ENCODE data around the gene HS3ST6. TPM values are rescaled to one million over a fixed set of nuclear protein-coding genes. Genes with fewer than 3 reads are reported as not detected.
A peak's percentile ranks its signal among the peaks of the same experiment; 100 is the strongest.

The HS3ST6 gene
- polyA plus RNA-seq, 1 of the 3 experiments (the other 2 are of a cell fraction): 0.03 TPM

DNA sequence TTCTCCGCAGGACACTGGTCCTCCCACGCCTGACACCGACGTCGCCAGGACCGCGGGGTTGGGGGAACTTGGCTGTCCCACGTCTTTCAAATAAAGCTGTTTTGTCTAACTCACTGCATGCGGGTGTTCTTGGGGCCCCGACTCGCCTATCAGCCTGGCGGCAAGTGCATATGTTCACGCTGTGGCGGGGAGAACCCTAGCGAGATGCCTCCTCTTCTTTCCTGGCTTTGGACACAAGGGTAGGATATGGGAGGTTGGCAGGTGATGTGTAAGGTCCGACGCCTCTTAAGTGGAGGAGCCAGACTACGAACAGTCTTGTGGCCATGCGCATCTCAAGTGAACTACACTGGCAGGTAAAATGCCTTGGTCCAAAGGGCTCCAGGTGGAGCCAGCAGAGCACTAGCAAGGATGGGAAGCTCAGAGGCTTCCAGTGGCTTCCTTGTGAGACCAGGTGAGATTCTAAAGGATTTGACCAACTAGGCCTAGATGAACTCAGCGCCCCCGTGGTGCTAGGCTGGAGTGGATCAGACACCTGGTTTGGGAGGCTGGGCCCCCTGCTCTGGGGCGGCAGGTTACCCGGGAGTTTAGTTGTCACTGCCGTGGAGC is 47.3 kb upstream of the HS3ST6 start:
- H3K36me3 ChIP-seq (replicated peaks in 1 of 2; ENCODE audit: control insufficient read depth in 1 of 2, insufficient read depth in 2 of 2, low read length in 1 of 2): peaks cover 19 to 24% of the 10 kb centered on the region in 2 experiments
- 15% methylated on average over 20 of the region's 24 CpGs for WGBS (ENCODE audit: low lambda C conversion rate)
- POLR2A ChIA-PET: interaction anchor here (0.6 to 2.0 kb wide), 27 partner anchors 10 to 545 kb away, joined by 3 to 17 read pairs (median 5); partner anchors contain the start of genes GFER, MSRB1, NOXO1 and NUBP2
- CTCF ChIA-PET: interaction anchor here (0.9 to 2.8 kb wide), 6 partner anchors 9 to 188 kb away, joined by 3 to 12 read pairs (median 4); no protein-coding TSS in a partner anchor
- peak overlapping the region; percentile 92 for H3K9ac ChIP-seq
- no peak overlapping the region for H2AFZ ChIP-seq (ENCODE audit: low read depth)
- no peak for TF ChIP-seq YY1 (IDR thresholded peaks at IDR 0.05; ENCODE audit: low read depth)
- peak; percentile 7 for TF ChIP-seq CHD2 (IDR thresholded peaks at IDR 0.05; ENCODE audit: low read length, partially characterized antibody)
- no peak for TF ChIP-seq EZH2phosphoT487 (IDR thresholded peaks at IDR 0.05; ENCODE audit: borderline replicate concordance, low read depth)
- H3K27ac ChIP-seq (ENCODE audit: low read depth in 2 of 2, low read length in 1 of 2): peak overlapping the region; percentile 76 to 90; a peak in 3 of 4 replicates
- H3K9me3 ChIP-seq: no peaks in the 10 kb centered on the region
- peaks cover 33% of the 10 kb centered on the region for H3F3A ChIP-seq (replicated peaks; ENCODE audit: insufficient read depth)
- peak overlapping the region; percentile 86 to 98 for H3K4me3 ChIP-seq (ENCODE audit: low read depth in 2 of 2, low read length in 1 of 2)
- H3K9me2 ChIP-seq: no peaks in the 10 kb centered on the region
- H3K4me2 ChIP-seq: peak overlapping the region; percentile 98
- peaks cover 61% of the 10 kb centered on the region for H3K79me2 ChIP-seq (ENCODE audit: insufficient read depth)
- peaks cover 37% of the 10 kb centered on the region for H4K20me1 ChIP-seq (ENCODE audit: insufficient read depth)
- H3K4me1 ChIP-seq (ENCODE audit: control insufficient read depth in 1 of 2, insufficient read depth in 2 of 2, low read depth in 1 of 2, low read length in 1 of 2): peaks cover 0 to 38% of the 10 kb centered on the region in 2 experiments; a peak in 1 of 4 replicates
- H3K27me3 ChIP-seq (ENCODE audit: insufficient read depth): no peaks in the 10 kb centered on the region
- DNase-seq: no peak

DNA sequence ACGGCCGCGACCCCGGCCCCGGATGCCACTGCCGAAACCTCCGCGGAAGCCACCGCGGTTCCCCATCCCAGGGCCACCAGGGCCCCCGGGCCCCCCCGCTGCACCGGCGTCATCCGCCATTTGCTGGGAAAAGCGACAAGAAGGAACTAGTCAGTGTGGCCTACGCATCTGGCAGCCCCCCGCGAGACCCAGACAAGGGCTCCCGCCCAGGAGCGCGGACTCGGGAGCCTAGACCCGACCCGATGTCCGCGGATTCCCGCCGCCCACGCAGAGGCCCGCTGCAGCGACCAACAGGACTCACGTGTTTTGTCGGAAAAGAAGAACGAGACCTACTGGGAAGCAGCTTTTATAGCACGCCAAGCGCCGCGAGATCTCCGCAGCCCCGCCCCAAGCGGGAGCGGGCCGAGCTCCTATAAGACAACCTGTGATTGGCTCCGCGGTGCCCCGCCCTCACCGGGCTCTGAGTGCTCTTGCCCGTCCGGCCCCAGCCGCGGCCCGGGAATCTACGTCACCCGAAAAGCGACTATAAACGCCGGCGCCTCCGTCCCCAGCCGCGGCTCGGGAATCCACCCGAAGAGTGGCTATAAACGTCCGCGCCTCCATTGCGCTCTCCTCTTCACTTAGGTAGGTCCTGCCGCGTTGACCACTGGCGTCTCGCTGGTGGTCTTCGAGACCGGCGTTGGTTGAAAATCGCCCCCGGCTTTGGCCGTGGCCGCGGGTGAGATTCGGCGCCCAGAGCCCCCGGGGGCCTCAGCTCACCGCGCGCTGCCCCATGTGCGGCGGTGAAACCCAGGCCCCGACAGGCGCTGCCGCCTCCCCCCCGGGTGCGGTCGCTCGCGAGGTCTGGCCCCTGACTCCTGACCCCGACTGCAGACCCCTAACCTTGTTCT is 46.5 kb upstream of the HS3ST6 start, which contains the start of gene RPS2:
Gene RPS2 (minus strand): TSS at position 321 of the 890 bp plus-strand sequence. CDS start 201 bp downstream, at position 120.
- no peaks in the 10 kb centered on the region for H3K9me3 ChIP-seq
- peaks cover 0 to 41% of the 10 kb centered on the region in 2 experiments; a peak in 1 of 4 replicates for H3K4me1 ChIP-seq (ENCODE audit: control insufficient read depth in 1 of 2, insufficient read depth in 2 of 2, low read depth in 1 of 2, low read length in 1 of 2)
- peak within 1 kb of the TSS; percentile 92 for H3K9ac ChIP-seq
- H3K79me2 ChIP-seq (ENCODE audit: insufficient read depth): peaks cover 68% of the 10 kb centered on the region
- under 1% methylated on average over 24 of the region's 97 CpGs for WGBS (ENCODE audit: low lambda C conversion rate)
- H4K20me1 ChIP-seq (ENCODE audit: insufficient read depth): peaks cover 38% of the 10 kb centered on the region
- H3K27ac ChIP-seq (ENCODE audit: low read depth in 2 of 2, low read length in 1 of 2): peak within 1 kb of the TSS; percentile 76 to 90
- H2AFZ ChIP-seq (ENCODE audit: low read depth): no peak within 1 kb of the TSS; the same call in 1 of the 2 replicates
- no peaks in the 10 kb centered on the region for H3K9me2 ChIP-seq
- POLR2A ChIA-PET: interaction anchor here (0.6 to 2.0 kb wide), 36 partner anchors 10 to 544 kb away, joined by 3 to 17 read pairs (median 4); partner anchors contain the start of genes ECI1, FAHD1, GFER and HAGH
- peak within 1 kb of the TSS; percentile 86 to 98 for H3K4me3 ChIP-seq (ENCODE audit: low read depth in 2 of 2, low read length in 1 of 2)
- peaks cover 19 to 24% of the 10 kb centered on the region in 2 experiments for H3K36me3 ChIP-seq (replicated peaks in 1 of 2; ENCODE audit: control insufficient read depth in 1 of 2, insufficient read depth in 2 of 2, low read length in 1 of 2)
- no peaks in the 10 kb centered on the region for H3K27me3 ChIP-seq (ENCODE audit: insufficient read depth)
- DNase-seq: peak; percentile 100
- CTCF ChIA-PET: interaction anchor here (0.6 to 2.8 kb wide), 7 partner anchors 10 to 176 kb away, joined by 3 to 12 read pairs (median 4); no protein-coding TSS in a partner anchor
- peak within 1 kb of the TSS; percentile 98 for H3K4me2 ChIP-seq
- peaks cover 36% of the 10 kb centered on the region for H3F3A ChIP-seq (replicated peaks; ENCODE audit: insufficient read depth)
- TF ChIP-seq, protein P1, sequence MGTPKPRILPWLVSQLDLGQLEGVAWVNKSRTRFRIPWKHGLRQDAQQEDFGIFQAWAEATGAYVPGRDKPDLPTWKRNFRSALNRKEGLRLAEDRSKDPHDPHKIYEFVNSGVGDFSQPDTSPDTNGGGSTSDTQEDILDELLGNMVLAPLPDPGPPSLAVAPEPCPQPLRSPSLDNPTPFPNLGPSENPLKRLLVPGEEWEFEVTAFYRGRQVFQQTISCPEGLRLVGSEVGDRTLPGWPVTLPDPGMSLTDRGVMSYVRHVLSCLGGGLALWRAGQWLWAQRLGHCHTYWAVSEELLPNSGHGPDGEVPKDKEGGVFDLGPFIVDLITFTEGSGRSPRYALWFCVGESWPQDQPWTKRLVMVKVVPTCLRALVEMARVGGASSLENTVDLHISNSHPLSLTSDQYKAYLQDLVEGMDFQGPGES (IDR thresholded peaks at IDR 0.05; ENCODE audit: low read depth, low read length): peak; percentile 48; the same call in 1 of the 2 replicates
- peak; percentile 55 for TF ChIP-seq ELF1 (IDR thresholded peaks at IDR 0.05)
- TF ChIP-seq, protein P2, sequence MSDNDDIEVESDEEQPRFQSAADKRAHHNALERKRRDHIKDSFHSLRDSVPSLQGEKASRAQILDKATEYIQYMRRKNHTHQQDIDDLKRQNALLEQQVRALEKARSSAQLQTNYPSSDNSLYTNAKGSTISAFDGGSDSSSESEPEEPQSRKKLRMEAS (IDR thresholded peaks at IDR 0.05; ENCODE audit: low read depth): peak; percentile 98
- no peak for TF ChIP-seq RFX5 (IDR thresholded peaks at IDR 0.05; ENCODE audit: low read length)
- peak; percentile 99 for TF ChIP-seq TAF1 (IDR thresholded peaks at IDR 0.05; ENCODE audit: borderline replicate concordance, low read depth, low read length)
- peak; percentile 77 for TF ChIP-seq YY1 (IDR thresholded peaks at IDR 0.05; ENCODE audit: low read depth)
- TF ChIP-seq RCOR1 (IDR thresholded peaks at IDR 0.05; ENCODE audit: low read length): no peak
- no peak for TF ChIP-seq RAD21 (IDR thresholded peaks at IDR 0.05; ENCODE audit: low read length)
- 0 out of 2 replicates have a peak, but pooled peaks have one; percentile 6 for TF ChIP-seq TEAD4 (IDR thresholded peaks at IDR 0.05; ENCODE audit: borderline replicate concordance, insufficient read depth)
- TF ChIP-seq, protein P3, sequence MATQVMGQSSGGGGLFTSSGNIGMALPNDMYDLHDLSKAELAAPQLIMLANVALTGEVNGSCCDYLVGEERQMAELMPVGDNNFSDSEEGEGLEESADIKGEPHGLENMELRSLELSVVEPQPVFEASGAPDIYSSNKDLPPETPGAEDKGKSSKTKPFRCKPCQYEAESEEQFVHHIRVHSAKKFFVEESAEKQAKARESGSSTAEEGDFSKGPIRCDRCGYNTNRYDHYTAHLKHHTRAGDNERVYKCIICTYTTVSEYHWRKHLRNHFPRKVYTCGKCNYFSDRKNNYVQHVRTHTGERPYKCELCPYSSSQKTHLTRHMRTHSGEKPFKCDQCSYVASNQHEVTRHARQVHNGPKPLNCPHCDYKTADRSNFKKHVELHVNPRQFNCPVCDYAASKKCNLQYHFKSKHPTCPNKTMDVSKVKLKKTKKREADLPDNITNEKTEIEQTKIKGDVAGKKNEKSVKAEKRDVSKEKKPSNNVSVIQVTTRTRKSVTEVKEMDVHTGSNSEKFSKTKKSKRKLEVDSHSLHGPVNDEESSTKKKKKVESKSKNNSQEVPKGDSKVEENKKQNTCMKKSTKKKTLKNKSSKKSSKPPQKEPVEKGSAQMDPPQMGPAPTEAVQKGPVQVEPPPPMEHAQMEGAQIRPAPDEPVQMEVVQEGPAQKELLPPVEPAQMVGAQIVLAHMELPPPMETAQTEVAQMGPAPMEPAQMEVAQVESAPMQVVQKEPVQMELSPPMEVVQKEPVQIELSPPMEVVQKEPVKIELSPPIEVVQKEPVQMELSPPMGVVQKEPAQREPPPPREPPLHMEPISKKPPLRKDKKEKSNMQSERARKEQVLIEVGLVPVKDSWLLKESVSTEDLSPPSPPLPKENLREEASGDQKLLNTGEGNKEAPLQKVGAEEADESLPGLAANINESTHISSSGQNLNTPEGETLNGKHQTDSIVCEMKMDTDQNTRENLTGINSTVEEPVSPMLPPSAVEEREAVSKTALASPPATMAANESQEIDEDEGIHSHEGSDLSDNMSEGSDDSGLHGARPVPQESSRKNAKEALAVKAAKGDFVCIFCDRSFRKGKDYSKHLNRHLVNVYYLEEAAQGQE (IDR thresholded peaks at IDR 0.05; ENCODE audit: low read depth, low read length): peak; percentile 79
- TF ChIP-seq POLR2AphosphoS5 (IDR thresholded peaks at IDR 0.05; ENCODE audit: low read depth, low read length): peak; percentile 100
- peak; percentile 68 for TF ChIP-seq GABPA (IDR thresholded peaks at IDR 0.05; ENCODE audit: low read depth)
- TF ChIP-seq NRF1 (IDR thresholded peaks at IDR 0.05; ENCODE audit: low read depth, low read length): no peak
- TF ChIP-seq GATA2 (CRISPR knock-in tag; IDR thresholded peaks at IDR 0.05): no peak
- TF ChIP-seq JUND (IDR thresholded peaks at IDR 0.05): no peak
- peak; percentile 99 for TF ChIP-seq CHD2 (IDR thresholded peaks at IDR 0.05; ENCODE audit: low read length, partially characterized antibody)
- no peak for TF ChIP-seq FOXJ3 (CRISPR knock-in tag; IDR thresholded peaks at IDR 0.05)
- TF ChIP-seq RXRA (IDR thresholded peaks at IDR 0.05; ENCODE audit: borderline replicate concordance, low read depth): no peak

Measured in SK-N-SH (cell line).